ENCODE measurements around the gene CDH13.

The CDH13 gene

GRCh38 chr16:83355570-83356218 is 728.9 kb downstream of the CDH13 start:
- no peak for DNase-seq (ENCODE audit: low spot score)

- DNase-seq (ENCODE audit: low spot score) = no peak
Measured at GRCh38 chr16:83356266-83356665, 729.5 kb downstream of the CDH13 start.

GRCh38 chr16:83356986-83357385 is 730.2 kb downstream of the CDH13 start:
- DNase-seq (ENCODE audit: low spot score) = no peak

GRCh38 chr16:83363521-83363920 is 736.8 kb downstream of the CDH13 start:
- DNase-seq (ENCODE audit: low spot score) = peak; percentile 63

GRCh38 chr16:83365166-83365565 is 738.4 kb downstream of the CDH13 start:
- no peak for DNase-seq (ENCODE audit: low spot score)

GRCh38 chr16:83366228-83366627 is 739.5 kb downstream of the CDH13 start:
- DNase-seq (ENCODE audit: low spot score) = peak; percentile 77

GRCh38 chr16:83374979-83375378 is 748.2 kb downstream of the CDH13 start:
- peak; percentile 25 for DNase-seq (ENCODE audit: low spot score)

- no peak for DNase-seq (ENCODE audit: low spot score)
Measured at GRCh38 chr16:83389751-83390150, 763.0 kb downstream of the CDH13 start.

- no peak for DNase-seq (ENCODE audit: low spot score)
Measured at GRCh38 chr16:83390759-83391158, 764.0 kb downstream of the CDH13 start.

- DNase-seq (ENCODE audit: low spot score) = no peak
Measured at GRCh38 chr16:83392743-83393142, 766.0 kb downstream of the CDH13 start.

GRCh38 chr16:83393196-83393981 is 766.6 kb downstream of the CDH13 start:
- DNase-seq (ENCODE audit: low spot score) = no peak

GRCh38 chr16:83397601-83398291 is 771.0 kb downstream of the CDH13 start:
- no peak for DNase-seq (ENCODE audit: low spot score)

GRCh38 chr16:83400234-83400633 is 773.5 kb downstream of the CDH13 start:
- DNase-seq (ENCODE audit: low spot score) = no peak

GRCh38 chr16:83402160-83402814 is 775.5 kb downstream of the CDH13 start:
- DNase-seq (ENCODE audit: low spot score) = no peak

- DNase-seq (ENCODE audit: low spot score) = no peak
Measured at GRCh38 chr16:83402967-83403366, 776.2 kb downstream of the CDH13 start.

- DNase-seq (ENCODE audit: low spot score) = no peak
Measured at GRCh38 chr16:83403761-83404160, 777.0 kb downstream of the CDH13 start.

- DNase-seq (ENCODE audit: low spot score) = no peak
Measured at GRCh38 chr16:83404261-83404660, 777.5 kb downstream of the CDH13 start.

GRCh38 chr16:83407928-83408327 is 781.2 kb downstream of the CDH13 start:
- DNase-seq (ENCODE audit: low spot score) = no peak

GRCh38 chr16:83409347-83409746 is 782.6 kb downstream of the CDH13 start:
- DNase-seq (ENCODE audit: low spot score) = no peak

GRCh38 chr16:83418565-83418964 is 791.8 kb downstream of the CDH13 start:
- DNase-seq (ENCODE audit: low spot score) = no peak

GRCh38 chr16:83420206-83420760 is 793.5 kb downstream of the CDH13 start:
- DNase-seq (ENCODE audit: low spot score) = no peak

GRCh38 chr16:83433201-83433600 is 806.4 kb downstream of the CDH13 start:
- DNase-seq (ENCODE audit: low spot score) = no peak

Measured in putamen (tissue), 1 donor.